Upper lobe of right lung (tissue), 1 donor: ENCODE results near the gene INPPL1. TPM values are rescaled to one million over a fixed set of nuclear protein-coding genes. Genes with fewer than 3 reads are reported as not detected.

Source experiments
- ATAC-seq: fragments of 200-7000 bp; cut with Tn5 transposase; one replicate; pipeline ENCODE4 v1.9.1; 2020; ENCODE audit warnings: mild to moderate bottlenecking, moderate library complexity
- DNase-seq: peaks from one replicate; pipeline ENCODE4 v3.0.0-alpha.2; 2020
- H3K27ac ChIP-seq: fragments of 200-600 bp; one replicate; pipeline ENCODE4 v1.8.0; 2022
- H3K27me3 ChIP-seq: fragments of 200-600 bp; one replicate; pipeline ENCODE4 v1.8.0; 2022; ENCODE audit warnings: mild to moderate bottlenecking
- H3K36me3 ChIP-seq: fragments of 200-600 bp; one replicate; pipeline ENCODE4 v1.8.0; 2022
- H3K4me1 ChIP-seq: fragments of 200-600 bp; one replicate; pipeline ENCODE4 v1.8.0; 2022
- H3K4me3 ChIP-seq: fragments of 200-600 bp; one replicate; pipeline ENCODE4 v1.8.0; 2022; ENCODE audit warnings: mild to moderate bottlenecking
- H3K9me3 ChIP-seq: fragments of 200-600 bp; one replicate; pipeline ENCODE4 v1.8.0; 2022
- CTCF ChIP-seq: fragments of 200-600 bp; IDR thresholded peaks from one replicate; pipeline ENCODE4 v1.8.0; 2022; ENCODE audit warnings: antibody characterized with exemption
- intact Hi-C: fragments of 100-400 bp; cut with DNase I; formaldehyde crosslinking; loops from one replicate; pipeline ENCODE4 v1.11.0; 2022
- total RNA-seq: library from RNA; stranded (reverse); fragmentation: NEBNext Ultra II Directional; extraction: Animal tissue kit (Norgen Biotek cat#: 25700); gene quantifications from one replicate; pipeline ENCODE4 v1.2.1, GENCODE V29; 2021
- donor health status: DM: no; HTN: yes; CAD: no; lungs with severe emphysema.

Gene INPPL1
- total RNA-seq, 1 donor from 2014 or later = 146 TPM

- ATAC-seq = no peak
- Histone ChIP-seq H3K27me3 (peaks cover 11% of the 10 kb centered on the region), H3K4me3 (no peak overlapping the region), H3K9me3 (no peaks in the 10 kb centered on the region), H3K36me3 (no peaks in the 10 kb centered on the region), H3K4me1 (no peaks in the 10 kb centered on the region), H3K27ac (no peak overlapping the region)
- no peak for TF ChIP-seq CTCF
- intact Hi-C loops = no loop called here
- DNase-seq = no peak
Observed at GRCh38 chr11:72271980-72272379, 47.4 kb downstream of the INPPL1 start.

GRCh38 chr11:72274435-72274834 is 49.9 kb downstream of the INPPL1 start:
- Histone ChIP-seq H3K36me3 (no peaks in the 10 kb centered on the region), H3K27me3 (peaks cover 8% of the 10 kb centered on the region), H3K9me3 (no peaks in the 10 kb centered on the region), H3K4me1 (no peaks in the 10 kb centered on the region), H3K27ac (no peak overlapping the region), H3K4me3 (no peak overlapping the region)
- intact Hi-C loops = no loop called here
- no peak for TF ChIP-seq CTCF
- ATAC-seq (no peak), DNase-seq (no peak)

GRCh38 chr11:72278905-72279304 is 54.3 kb downstream of the INPPL1 start:
- H3K36me3 ChIP-seq = no peaks in the 10 kb centered on the region
- no peak for TF ChIP-seq CTCF
- DNase-seq = no peak
- no peak for ATAC-seq
- intact Hi-C loops = no loop called here
- H3K4me1 ChIP-seq = no peaks in the 10 kb centered on the region
- H3K9me3 ChIP-seq = no peaks in the 10 kb centered on the region
- H3K27me3 ChIP-seq = no peaks in the 10 kb centered on the region
- no peak overlapping the region for H3K27ac ChIP-seq
- H3K4me3 ChIP-seq = no peak overlapping the region

- no peak for DNase-seq
- no peak for ATAC-seq
- H3K27ac ChIP-seq = no peak overlapping the region
- H3K9me3 ChIP-seq = no peaks in the 10 kb centered on the region
- H3K36me3 ChIP-seq = no peaks in the 10 kb centered on the region
- no peaks in the 10 kb centered on the region for H3K4me1 ChIP-seq
- H3K4me3 ChIP-seq = no peak overlapping the region
- intact Hi-C loops = no loop called here
- TF ChIP-seq CTCF = no peak
- H3K27me3 ChIP-seq = peaks cover 4% of the 10 kb centered on the region
Observed at GRCh38 chr11:72280037-72280436, 55.5 kb downstream of the INPPL1 start.

GRCh38 chr11:72280726-72281315 is 56.3 kb downstream of the INPPL1 start:
- Histone ChIP-seq H3K4me1 (no peaks in the 10 kb centered on the region), H3K27ac (no peak overlapping the region), H3K27me3 (peaks cover 4% of the 10 kb centered on the region), H3K4me3 (no peak overlapping the region), H3K9me3 (no peaks in the 10 kb centered on the region), H3K36me3 (no peaks in the 10 kb centered on the region)
- intact Hi-C loops = no loop called here
- DNase-seq (no peak), ATAC-seq (no peak)
- TF ChIP-seq CTCF = no peak

- no peak for TF ChIP-seq CTCF
- no peaks in the 10 kb centered on the region for H3K36me3 ChIP-seq
- intact Hi-C loops = no loop called here
- no peak overlapping the region for H3K27ac ChIP-seq
- no peak for ATAC-seq
- H3K9me3 ChIP-seq = no peaks in the 10 kb centered on the region
- H3K4me1 ChIP-seq = no peaks in the 10 kb centered on the region
- H3K4me3 ChIP-seq = no peak overlapping the region
- peaks cover 4% of the 10 kb centered on the region for H3K27me3 ChIP-seq
- DNase-seq = no peak
Observed at GRCh38 chr11:72283947-72284346, 59.4 kb downstream of the INPPL1 start.
